DMS153 treated with DMSO at 0.1 percent for 48 hours (cell line): ENCODE data around the gene ERC1.
"Not testable (repeated sequence)": the region's sequence is repeated elsewhere in the genome, so short reads cannot be mapped to it uniquely, and the experiment has no call there.

Experiments used
- DNase-seq: peaks from one replicate; lab custom pipeline; 2025; ENCODE audit not compliant: unreplicated experiment; lab: John Stamatoyannopoulos, UW

The ERC1 gene

DNA sequence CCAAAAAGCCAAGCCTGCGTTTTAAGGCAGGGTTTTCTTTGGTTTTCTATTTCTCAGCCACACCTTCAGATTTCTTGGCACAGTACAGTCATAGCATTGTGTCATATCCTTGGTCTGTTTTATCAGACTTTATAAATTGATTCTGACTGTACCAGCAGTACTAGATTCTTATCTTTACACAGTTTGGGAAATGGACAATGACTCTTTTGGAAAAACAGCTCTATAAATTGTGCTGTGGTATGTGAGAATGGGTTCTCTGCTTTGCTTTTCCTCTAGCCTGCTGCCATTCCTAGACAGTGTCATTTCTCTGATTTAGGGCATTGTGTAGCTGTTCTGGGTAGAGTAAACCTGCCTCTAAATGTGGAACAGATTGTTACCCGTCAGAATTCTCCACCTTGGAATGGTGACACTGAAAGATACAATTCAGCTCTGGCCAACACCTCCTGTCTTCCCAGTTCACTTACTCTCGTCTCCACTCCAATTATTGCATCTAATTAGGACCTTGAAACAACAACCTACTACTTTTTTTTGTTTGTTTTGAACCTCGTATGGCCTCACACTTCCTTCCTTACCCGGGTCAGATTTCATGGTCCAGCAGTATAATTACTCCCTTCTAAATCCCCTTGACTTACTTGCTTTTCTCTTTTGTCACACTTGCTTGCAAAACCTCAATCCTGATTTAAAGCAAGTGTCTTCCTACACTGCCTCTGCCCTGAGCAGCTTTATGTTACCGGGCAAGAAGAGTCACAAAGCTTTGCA lies 226.3 kb downstream of the ERC1 start:
- DNase-seq, result no peak

GRCh38 chr12:1218369-1218768 lies 227.3 kb downstream of the ERC1 start:
- DNase-seq, result no peak

DNA sequence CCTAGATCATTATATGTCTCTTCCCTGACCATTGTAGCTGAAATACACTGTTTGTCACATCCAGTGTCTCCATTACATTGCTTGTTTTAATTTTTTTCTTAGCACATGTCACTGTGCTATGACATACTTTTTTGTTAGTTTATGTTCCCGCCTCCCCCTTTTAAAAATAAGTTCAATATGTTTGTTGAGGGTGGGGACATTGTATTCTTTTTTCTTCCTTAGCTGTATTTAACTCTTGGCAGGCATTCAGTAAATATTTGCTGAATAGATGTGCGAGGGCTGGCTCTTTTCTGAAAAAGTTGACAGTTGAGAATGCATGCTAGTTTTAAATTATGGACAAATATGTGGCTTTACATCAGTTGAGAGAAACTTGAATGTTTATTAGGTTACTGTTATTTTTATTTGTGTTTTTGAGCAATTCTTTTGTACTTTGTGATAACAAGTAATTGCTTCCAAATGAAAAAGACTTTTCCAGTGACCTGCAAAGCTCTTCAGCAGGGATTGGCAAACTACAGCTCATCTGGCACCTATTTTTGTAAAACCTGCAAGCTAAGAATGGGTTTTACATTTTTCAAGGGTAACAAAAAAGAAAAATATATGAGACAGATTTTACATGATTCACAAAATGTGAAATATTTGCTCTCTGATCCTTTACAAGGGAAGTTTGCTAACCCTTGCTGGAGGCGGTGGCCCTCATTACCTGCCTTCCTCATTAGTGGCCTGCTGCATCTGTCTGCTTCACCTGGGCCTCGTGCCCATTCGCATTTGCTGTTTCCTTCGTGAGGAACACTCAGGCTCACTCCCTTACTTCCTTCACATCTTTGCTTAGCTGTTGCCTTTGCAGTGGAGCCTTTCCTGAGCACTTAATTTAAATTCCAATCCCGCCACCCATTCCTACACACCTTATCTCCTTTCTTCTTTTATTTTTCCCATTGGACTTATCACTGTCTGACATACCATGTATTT lies 229.4 kb downstream of the ERC1 start:
- DNase-seq, result peak; percentile 83

DNA sequence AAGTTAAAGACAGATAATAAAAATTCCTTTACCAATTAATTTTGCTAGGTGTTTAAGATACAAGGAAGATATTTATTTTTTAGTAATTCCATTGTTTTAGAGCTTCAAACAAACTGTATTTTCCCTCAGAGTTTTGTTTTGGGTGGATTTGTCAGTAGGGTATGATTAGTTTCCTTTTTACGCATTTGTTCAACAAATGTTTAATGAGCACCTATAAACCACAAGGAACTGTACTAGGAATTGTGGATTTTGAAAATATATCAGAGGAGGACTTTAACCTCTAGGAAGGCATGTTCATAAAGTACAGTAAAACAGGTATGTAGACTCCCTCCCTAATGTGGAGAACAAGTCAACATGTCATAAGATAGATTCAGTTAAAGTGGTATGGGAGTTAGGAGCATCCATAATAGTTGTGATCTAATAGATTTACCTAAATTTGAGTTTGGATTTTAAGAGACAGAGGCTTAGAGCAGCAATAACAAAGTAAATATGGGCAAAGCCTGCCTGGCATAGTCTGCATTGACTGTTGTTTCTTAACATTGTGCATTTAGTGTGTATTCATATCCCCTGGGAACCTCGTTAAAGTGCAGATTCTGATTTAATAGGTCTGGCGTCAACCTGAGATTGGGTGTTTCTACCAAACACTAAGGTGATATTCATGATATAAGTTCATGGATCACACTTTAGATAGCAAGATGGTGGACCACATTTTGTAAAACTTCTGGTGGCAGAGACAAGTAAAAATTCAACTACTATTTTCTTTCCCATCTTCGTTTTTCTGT lies 232.0 kb downstream of the ERC1 start:
- no peak for DNase-seq

DNA sequence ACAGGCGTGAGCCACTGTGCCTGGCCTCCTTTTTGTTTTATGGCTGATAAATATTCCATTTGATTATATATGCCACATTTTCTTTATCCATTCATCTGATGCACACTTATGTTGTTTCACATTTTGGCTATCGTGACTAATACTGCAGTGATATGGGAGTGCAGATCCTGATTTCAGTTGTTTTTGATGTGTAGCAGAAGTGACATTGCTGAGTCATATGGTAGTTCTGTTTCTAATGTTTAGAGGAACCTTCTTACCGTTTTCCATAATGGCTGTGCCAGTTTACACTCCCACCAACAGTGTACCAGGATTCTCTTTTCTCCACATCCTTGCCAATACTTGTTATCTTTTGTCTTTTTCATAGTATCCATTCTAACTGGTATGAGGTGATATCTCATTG lies 235.9 kb downstream of the ERC1 start:
- no peak for DNase-seq

GRCh38 chr12:1234073-1234472 lies 243.1 kb downstream of the ERC1 start:
- DNase-seq, result no peak

GRCh38 chr12:1246637-1247036 lies 255.6 kb downstream of the ERC1 start:
- DNase-seq, result no peak

- DNase-seq, result no peak
Observed at GRCh38 chr12:1250641-1251040, 259.6 kb downstream of the ERC1 start.

DNA sequence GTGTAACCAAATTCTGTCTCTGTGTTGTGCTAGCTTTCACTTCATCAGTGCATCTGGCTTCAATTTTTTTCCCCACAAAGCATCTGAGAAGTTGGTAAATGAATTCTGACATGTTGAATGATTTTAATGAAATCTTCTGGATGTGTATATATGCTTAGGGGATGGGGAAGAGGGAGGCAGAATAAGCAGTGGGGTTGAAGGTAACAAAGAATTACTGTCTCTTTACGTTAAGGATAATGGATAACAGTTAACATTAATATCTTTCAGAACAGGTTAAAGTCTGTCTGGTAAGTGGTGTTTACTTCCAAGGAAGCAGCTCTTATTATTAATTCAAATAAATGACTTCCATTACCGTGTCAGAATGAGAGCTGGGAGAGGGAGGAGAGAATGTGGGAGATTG lies 261.7 kb downstream of the ERC1 start:
- DNase-seq, result no peak

DNA sequence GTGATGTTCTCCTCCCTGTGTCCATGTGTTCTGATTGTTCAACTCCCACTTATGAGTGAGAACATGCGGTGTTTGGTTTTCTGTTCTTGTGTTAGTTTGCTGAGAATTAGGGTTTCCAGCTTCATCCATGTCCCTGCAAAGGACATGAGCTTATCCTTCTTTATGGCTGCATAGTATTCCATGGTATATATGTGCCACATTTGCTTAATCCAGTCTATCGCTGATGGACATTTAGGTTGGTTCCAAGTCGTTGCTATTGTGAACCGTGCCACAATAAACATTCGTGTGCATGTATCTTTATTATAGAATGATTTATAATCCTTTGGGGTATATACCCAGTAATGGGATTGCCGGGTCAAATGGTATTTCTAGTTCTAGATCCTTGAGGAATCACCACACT lies 264.1 kb downstream of the ERC1 start:
- DNase-seq, result not testable (repeated sequence)

GRCh38 chr12:1255854-1256253 lies 264.8 kb downstream of the ERC1 start:
- not testable (repeated sequence) for DNase-seq

DNA sequence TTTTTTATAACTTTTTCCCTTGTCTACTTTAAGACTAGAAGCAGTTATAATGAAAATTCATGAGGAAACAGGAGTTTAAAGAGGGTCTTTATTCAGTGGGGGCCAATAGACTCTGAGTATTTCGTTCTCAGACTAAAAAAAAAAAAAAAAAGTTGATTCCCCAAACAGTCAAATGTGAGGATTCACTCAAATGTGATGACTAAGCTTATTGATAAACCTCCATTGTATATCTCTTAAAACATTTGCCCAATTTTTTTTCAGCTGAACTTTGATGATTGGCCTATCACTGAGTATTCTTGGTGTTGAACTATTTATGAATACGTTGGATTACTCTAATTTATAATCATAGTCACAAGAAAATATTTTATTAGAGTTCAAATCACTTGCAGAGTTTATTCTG lies 265.3 kb downstream of the ERC1 start:
- no peak for DNase-seq

DNA sequence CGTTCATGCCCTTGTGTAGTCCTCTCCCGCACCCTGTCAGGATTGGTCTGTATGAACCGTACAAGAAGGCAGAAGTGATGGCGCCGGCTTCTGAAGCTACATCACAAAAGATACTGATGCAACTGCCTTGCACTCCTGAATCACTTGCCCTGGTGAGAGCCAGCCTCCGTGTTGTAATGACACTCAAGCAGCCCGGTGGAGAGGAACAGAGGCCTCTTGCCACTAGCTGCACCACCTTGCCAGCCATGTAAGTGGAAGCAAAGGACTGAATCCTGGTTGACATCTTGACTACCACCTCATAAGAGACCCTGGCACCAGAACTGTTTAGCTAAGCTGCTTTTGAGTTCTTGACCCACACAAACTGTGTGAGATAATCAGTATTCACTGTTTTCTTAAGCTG lies 266.0 kb downstream of the ERC1 start:
- DNase-seq, result no peak

- no peak for DNase-seq
Observed at GRCh38 chr12:1262011-1262410, 271.0 kb downstream of the ERC1 start.

DNA sequence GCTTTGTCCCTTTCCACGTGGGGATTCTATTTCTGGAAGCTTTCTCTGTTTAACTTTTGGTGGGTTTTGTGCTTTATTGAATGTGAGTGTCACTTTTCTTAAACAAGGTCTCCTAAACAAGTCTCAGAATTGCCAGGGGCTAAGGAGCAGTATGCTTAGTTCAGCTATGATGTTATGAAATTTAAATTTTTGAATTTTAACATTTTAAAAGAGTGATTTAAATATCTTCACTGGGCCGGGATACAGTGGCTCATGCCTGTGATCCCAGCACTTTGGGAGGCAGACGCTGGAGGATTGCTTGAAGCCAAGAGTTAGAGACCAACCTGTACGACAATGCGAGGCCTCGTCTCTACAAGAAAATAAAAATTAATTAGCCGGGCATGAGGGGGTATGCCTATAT lies 276.2 kb downstream of the ERC1 start:
- no peak for DNase-seq

- no peak for DNase-seq
Observed at GRCh38 chr12:1272142-1272541, 281.1 kb downstream of the ERC1 start.

GRCh38 chr12:1273051-1273450 lies 282.0 kb downstream of the ERC1 start:
- no peak for DNase-seq

DNA sequence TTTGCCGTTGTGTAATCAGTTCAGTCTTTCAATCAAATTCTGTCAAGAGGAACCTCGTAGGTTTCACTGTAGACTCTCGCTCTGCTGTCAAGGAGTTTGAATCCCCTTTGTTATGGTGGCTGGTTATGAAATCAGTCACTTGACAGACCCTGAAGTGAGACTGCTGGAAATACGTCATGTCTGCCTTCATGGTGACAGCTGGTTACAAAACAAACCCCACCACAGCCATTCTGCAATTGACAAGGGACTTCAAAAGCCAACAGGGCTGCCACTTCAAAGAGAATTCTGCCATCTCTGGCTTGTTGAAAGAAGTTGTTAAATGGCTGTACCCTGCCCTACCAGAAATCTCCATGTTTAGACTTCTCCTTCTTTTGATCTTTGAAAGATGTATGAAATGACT lies 286.9 kb downstream of the ERC1 start:
- DNase-seq, result no peak

DNA sequence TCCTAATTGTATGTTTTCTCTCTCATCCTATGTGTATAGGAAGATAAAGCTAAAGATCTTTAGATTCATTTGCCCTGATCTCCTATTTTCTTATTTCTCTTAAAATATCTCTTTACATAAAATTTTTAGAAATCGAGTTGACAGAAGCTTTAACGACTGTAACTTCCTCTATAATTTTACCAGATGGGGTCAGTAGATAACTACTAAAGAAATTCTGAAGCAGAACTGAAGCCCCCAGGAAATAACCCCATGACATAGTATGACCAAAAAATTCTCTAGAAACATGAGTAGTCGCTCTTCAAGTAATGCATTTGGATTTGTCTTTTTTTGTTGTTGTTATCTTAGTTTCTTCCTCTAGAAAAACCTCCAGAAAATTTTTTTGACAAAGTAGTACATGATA lies 288.0 kb downstream of the ERC1 start:
- no peak for DNase-seq

DNA sequence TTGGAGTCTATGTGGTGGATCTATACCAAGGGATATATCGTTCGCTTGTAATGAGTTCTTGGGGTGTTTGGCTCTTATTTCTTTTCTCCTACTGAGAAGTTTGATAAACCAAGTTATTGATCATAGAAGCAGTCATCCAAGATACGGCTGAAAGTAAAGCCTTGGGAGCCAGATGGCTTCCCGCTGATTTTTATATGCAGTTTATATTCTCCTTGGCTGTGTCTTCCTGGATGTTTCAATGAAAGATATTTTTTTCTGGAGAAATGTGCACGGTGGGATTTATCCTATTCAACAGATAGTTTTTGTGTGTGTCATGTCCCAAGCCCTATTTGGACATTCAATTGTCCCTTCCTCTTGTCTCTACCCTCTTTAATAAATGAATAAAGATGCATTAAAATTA lies 289.0 kb downstream of the ERC1 start:
- no peak for DNase-seq

GRCh38 chr12:1281683-1282366 lies 290.8 kb downstream of the ERC1 start:
- DNase-seq, result no peak
